OCI-M2 (cell line): ENCODE measurements around the gene KRR1.
"Not testable (repeated sequence)": the region's sequence is repeated elsewhere in the genome, so short reads cannot be mapped to it uniquely, and the experiment has no call there.

Source experiments
- DNase-seq: peaks from one replicate; lab custom pipeline; 2025; ENCODE audit not compliant: unreplicated experiment; lab: John Stamatoyannopoulos, UW

KRR1 gene

GRCh38 chr12:75479963-75480461, 31.4 kb downstream of the KRR1 start:
- DNase-seq, result no peak

- DNase-seq, result no peak
Observed at GRCh38 chr12:75478116-75478794, 33.2 kb downstream of the KRR1 start.

GRCh38 chr12:75477137-75477536, 34.3 kb downstream of the KRR1 start:
- no peak for DNase-seq

- no peak for DNase-seq
Observed at GRCh38 chr12:75476071-75476470, 35.3 kb downstream of the KRR1 start.

GRCh38 chr12:75474116-75474515, 37.3 kb downstream of the KRR1 start:
- DNase-seq, result no peak

GRCh38 chr12:75471902-75472890, 39.2 kb downstream of the KRR1 start:
- no peak for DNase-seq

- no peak for DNase-seq
Observed at GRCh38 chr12:75460204-75460603, 51.2 kb downstream of the KRR1 start.

- DNase-seq, result no peak
Observed at GRCh38 chr12:75459755-75460154, 51.7 kb downstream of the KRR1 start.

- not testable (repeated sequence) for DNase-seq
Observed at GRCh38 chr12:75457866-75458265, 53.5 kb downstream of the KRR1 start.

GRCh38 chr12:75457191-75457590, 54.2 kb downstream of the KRR1 start:
- DNase-seq, result no peak

- no peak for DNase-seq
Observed at GRCh38 chr12:75455839-75456238, 55.6 kb downstream of the KRR1 start.

GRCh38 chr12:75452675-75453330, 58.6 kb downstream of the KRR1 start:
- no peak for DNase-seq

GRCh38 chr12:75447691-75448393, 63.6 kb downstream of the KRR1 start:
- DNase-seq, result no peak

- no peak for DNase-seq
Observed at GRCh38 chr12:75446857-75447256, 64.6 kb downstream of the KRR1 start.

- DNase-seq, result not testable (repeated sequence)
Observed at GRCh38 chr12:75445137-75445507, 66.3 kb downstream of the KRR1 start.

- no peak for DNase-seq
Observed at GRCh38 chr12:75444429-75445136, 66.8 kb downstream of the KRR1 start.

GRCh38 chr12:75443709-75444108, 67.7 kb downstream of the KRR1 start:
- no peak for DNase-seq

- not testable (repeated sequence) for DNase-seq
Observed at GRCh38 chr12:75442454-75442853, 69.0 kb downstream of the KRR1 start.

- not testable (repeated sequence) for DNase-seq
Observed at GRCh38 chr12:75441687-75442449, 69.5 kb downstream of the KRR1 start.
